HG03097 (cell line): ENCODE measurements around the gene OPRM1.

Experiments
- ATAC-seq: cut with Tn5 transposase; IDR thresholded peaks from one replicate; pipeline ENCODE4 v1.9.1; 2021; ENCODE audit not compliant: unreplicated experiment, low FRiP score

Gene OPRM1

GRCh38 chr6:154266560-154267099 lies 227.6 kb downstream of the OPRM1 start:
- ATAC-seq = no peak

GRCh38 chr6:154267508-154268106 lies 228.6 kb downstream of the OPRM1 start:
- ATAC-seq = no peak

GRCh38 chr6:154268486-154268885 lies 229.4 kb downstream of the OPRM1 start:
- no peak for ATAC-seq

GRCh38 chr6:154274168-154274567 lies 235.1 kb downstream of the OPRM1 start:
- no peak for ATAC-seq

DNA sequence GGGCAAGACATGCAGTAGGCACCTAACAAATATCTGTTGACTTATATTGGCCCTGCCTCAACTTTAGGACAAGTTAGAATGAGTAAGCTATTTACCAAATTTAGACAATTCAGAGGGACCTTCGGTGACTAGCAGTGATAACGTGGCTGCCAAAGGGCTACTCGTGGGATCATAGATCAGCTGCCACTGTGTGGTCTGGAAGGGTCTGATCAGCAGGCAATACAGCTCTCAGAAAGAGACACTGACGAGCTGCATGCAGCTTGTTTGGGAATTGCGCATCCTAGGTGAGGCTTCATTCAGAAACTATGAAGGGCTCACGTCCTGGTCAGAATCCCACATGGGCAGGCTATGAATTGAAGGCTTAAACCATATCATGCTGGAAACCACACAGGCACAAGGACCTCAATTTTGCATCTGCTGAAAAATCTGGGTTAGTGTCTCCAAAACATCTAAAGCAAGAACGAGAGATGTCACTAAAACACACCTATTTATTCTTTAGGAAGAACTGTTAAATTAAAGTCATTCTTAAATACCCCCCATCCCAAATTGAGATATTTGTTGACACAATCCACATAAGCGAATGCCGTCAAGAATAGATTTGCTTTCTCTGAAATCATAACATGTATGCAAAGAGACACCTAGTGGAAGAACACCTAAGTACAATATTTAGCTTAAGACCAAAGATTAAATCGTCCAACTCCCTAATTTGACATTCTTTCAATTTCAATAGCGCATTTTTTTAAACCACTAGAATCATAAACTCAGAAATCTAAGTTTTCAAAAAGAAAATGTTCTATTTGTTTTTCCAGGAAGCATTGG lies 238.0 kb downstream of the OPRM1 start:
- ATAC-seq = peak; percentile 46

DNA sequence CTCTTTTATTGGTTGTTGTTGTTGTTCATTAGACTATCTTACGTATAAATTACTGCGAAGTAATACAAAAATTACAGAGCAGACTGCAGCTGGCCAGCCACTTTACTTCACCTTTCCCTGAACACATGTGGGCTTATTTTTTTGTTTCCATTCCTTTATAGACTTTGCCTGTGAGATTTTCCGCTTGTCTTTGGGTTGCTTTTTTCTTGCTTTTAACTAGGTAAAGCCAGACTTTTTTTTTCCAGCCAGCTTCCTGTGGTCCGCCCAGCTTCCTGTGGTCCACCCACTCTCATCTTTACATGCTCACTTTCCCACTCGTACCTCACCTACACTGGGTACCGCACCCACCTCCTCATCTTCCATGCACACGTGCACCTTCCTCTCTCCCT lies 238.6 kb downstream of the OPRM1 start:
- ATAC-seq = no peak

DNA sequence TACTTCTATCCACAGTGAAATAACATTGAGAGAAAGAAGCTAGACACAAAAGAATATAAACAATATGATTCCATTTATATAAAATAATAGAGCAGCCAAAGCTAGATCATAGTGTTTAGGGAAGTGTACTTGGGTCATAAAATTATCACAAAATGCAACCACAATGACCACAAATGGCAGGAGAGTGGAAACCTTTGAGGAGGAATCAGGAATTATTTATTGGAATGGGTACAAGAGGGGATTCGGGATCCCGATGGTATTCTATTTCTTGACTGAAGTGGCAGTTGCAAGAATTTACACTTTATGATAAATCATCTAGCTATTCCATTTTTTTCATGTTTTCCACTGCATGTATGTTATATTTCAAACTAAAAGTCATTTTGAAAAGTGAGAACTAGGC lies 241.5 kb downstream of the OPRM1 start:
- ATAC-seq = no peak

GRCh38 chr6:154284313-154284853 lies 245.3 kb downstream of the OPRM1 start:
- no peak for ATAC-seq

- no peak for ATAC-seq
Observed at GRCh38 chr6:154285826-154286225, 246.8 kb downstream of the OPRM1 start.

GRCh38 chr6:154289818-154290508 lies 250.9 kb downstream of the OPRM1 start:
- no peak for ATAC-seq

GRCh38 chr6:154292066-154292465 lies 253.0 kb downstream of the OPRM1 start:
- no peak for ATAC-seq

DNA sequence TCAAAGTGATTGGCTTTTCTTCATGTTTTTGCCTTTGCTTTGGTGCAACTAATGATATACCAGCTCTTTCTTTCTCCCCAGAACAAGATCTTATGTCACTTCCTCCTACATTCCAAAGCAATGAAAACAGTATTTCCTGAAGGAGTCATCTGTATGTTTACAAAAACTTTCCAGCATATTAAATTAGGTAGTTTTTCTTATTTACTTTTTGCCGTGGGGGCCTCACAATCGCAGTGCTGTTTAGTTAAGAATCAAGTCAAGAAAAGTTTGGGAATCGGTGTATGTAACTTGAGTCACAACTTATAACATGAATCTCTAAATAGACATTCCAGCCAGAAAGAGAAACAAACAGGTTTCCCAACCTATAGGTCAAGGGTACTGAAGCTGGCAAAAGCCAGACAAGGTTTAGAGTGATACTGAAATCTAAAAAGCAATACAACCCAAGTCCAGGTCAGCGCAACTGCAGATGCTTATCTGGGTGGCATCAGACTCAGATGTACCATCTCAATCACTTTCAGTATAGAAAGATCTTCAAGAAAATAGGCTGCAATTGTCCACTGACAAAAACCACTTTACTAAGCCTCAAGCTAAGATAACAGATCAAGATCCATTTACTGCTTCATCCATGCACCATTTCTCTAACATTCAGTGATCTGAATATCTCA lies 253.9 kb downstream of the OPRM1 start:
- ATAC-seq = no peak

DNA sequence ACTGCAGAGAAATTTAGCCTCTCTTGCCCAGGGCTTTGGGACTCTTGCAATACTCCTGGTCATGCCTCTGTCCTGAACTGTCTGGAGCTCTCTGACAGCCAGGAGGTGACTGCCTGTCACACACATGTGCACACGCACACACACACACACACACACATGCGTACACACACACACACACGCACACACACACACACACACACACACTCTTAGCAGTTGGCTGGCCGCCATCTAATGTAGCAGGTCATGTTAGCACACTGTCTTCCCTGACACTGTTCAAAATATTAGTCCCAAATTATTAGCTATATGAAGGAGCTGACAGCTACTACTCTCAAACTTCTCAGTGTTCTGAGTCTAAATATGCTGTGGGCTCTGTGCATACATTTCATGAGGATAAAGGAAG lies 256.7 kb downstream of the OPRM1 start:
- ATAC-seq = no peak
